NCI-H146 (cell line): ENCODE measurements around the gene CIZ1.
"Not testable (repeated sequence)": the region's sequence is repeated elsewhere in the genome, so short reads cannot be mapped to it uniquely, and the experiment has no call there.

Experiments
- DNase-seq: peaks from one replicate; lab custom pipeline; 2025; lab: John Stamatoyannopoulos, UW

CIZ1 gene

GRCh38 chr9:128190013-128190412 is 1.4 kb downstream of the CIZ1 start:
- no peak for DNase-seq

GRCh38 chr9:128188209-128188608 is 3.2 kb downstream of the CIZ1 start:
- no peak for DNase-seq

- no peak for DNase-seq
These were observed 4.0 kb downstream of the CIZ1 start for GRCh38 chr9:128187361-128187760.

- DNase-seq, result no peak
These were observed 5.1 kb downstream of the CIZ1 start for GRCh38 chr9:128185979-128186965.

GRCh38 chr9:128182893-128183588 is 8.3 kb downstream of the CIZ1 start:
- DNase-seq, result no peak

GRCh38 chr9:128181480-128181879 is 9.9 kb downstream of the CIZ1 start:
- DNase-seq, result not testable (repeated sequence)

- DNase-seq, result no peak
These were observed 10.9 kb downstream of the CIZ1 start for GRCh38 chr9:128180447-128180846.

GRCh38 chr9:128180001-128180400 is 11.4 kb downstream of the CIZ1 start:
- DNase-seq, result no peak

- no peak for DNase-seq
These were observed 12.5 kb downstream of the CIZ1 start for GRCh38 chr9:128178806-128179431.

- peak; percentile 52 for DNase-seq
These were observed 15.6 kb downstream of the CIZ1 start for GRCh38 chr9:128175726-128176125.

- no peak for DNase-seq
These were observed 16.2 kb downstream of the CIZ1 start for GRCh38 chr9:128175102-128175563.

- no peak for DNase-seq
These were observed 17.3 kb downstream of the CIZ1 start for GRCh38 chr9:128174062-128174461.

- no peak for DNase-seq
These were observed 21.4 kb downstream of the CIZ1 start for GRCh38 chr9:128169925-128170324.

- no peak for DNase-seq
These were observed 21.9 kb downstream of the CIZ1 start for GRCh38 chr9:128169492-128169891.

- no peak for DNase-seq
These were observed 22.6 kb downstream of the CIZ1 start for GRCh38 chr9:128168731-128169308.

- DNase-seq, result no peak
These were observed 24.2 kb downstream of the CIZ1 start for GRCh38 chr9:128167209-128167608.

GRCh38 chr9:128166169-128166568 is 25.2 kb downstream of the CIZ1 start:
- DNase-seq, result no peak

- no peak for DNase-seq
These were observed 27.0 kb downstream of the CIZ1 start for GRCh38 chr9:128164307-128164885.

GRCh38 chr9:128163523-128164306 is 27.7 kb downstream of the CIZ1 start:
- DNase-seq, result no peak

- DNase-seq, result no peak
These were observed 28.3 kb downstream of the CIZ1 start for GRCh38 chr9:128163027-128163515.
